Measurements from ENCODE around the gene LGALS3BP.
"Not testable (repeated sequence)": the region's sequence is repeated elsewhere in the genome, so short reads cannot be mapped to it uniquely, and the experiment has no call there.

Gene LGALS3BP

GRCh38 chr17:78979780-78980623 is at the start of gene LGALS3BP:
Gene LGALS3BP, minus strand, starts transcription at chr17:78979923. Its CDS starts 2,732 bp downstream, at chr17:78977191.
- peak; percentile 18 for DNase-seq (ENCODE audit: low spot score)
- Mint-ChIP-seq H3K27me3 (ENCODE audit: low read depth) (no peaks in the 10 kb centered on the region), H3K36me3 (ENCODE audit: low read depth) (peaks cover 5% of the 10 kb centered on the region), H3K9me3 (no peaks in the 10 kb centered on the region), H3K4me3 (peak within 1 kb of the TSS; percentile 77), H3K27ac (peak within 1 kb of the TSS; percentile 73), H3K4me1 (ENCODE audit: low read depth) (peaks cover 5% of the 10 kb centered on the region)

- Mint-ChIP-seq H3K27ac (no peak overlapping the region), H3K9me3 (no peaks in the 10 kb centered on the region), H3K27me3 (ENCODE audit: low read depth) (peaks cover 27% of the 10 kb centered on the region), H3K4me1 (ENCODE audit: low read depth) (peaks cover 5% of the 10 kb centered on the region), H3K4me3 (no peak overlapping the region), H3K36me3 (ENCODE audit: low read depth) (no peaks in the 10 kb centered on the region)
- no peak for DNase-seq (ENCODE audit: low spot score)
These were observed 49.0 kb upstream of the LGALS3BP start for GRCh38 chr17:79028496-79029326.

GRCh38 chr17:79027925-79028491 is 48.3 kb upstream of the LGALS3BP start:
- Mint-ChIP-seq H3K4me1 (ENCODE audit: low read depth) (peaks cover 5% of the 10 kb centered on the region), H3K27ac (no peak overlapping the region), H3K9me3 (no peaks in the 10 kb centered on the region), H3K4me3 (no peak overlapping the region), H3K27me3 (ENCODE audit: low read depth) (peaks cover 34% of the 10 kb centered on the region), H3K36me3 (ENCODE audit: low read depth) (no peaks in the 10 kb centered on the region)
- DNase-seq (ENCODE audit: low spot score) = no peak

GRCh38 chr17:79027274-79027924 is 47.7 kb upstream of the LGALS3BP start:
- DNase-seq (ENCODE audit: low spot score) = no peak
- no peak overlapping the region for H3K27ac Mint-ChIP-seq
- H3K27me3 Mint-ChIP-seq (ENCODE audit: low read depth) = peaks cover 38% of the 10 kb centered on the region
- H3K9me3 Mint-ChIP-seq = no peaks in the 10 kb centered on the region
- peaks cover 5% of the 10 kb centered on the region for H3K4me1 Mint-ChIP-seq (ENCODE audit: low read depth)
- no peak overlapping the region for H3K4me3 Mint-ChIP-seq
- H3K36me3 Mint-ChIP-seq (ENCODE audit: low read depth) = no peaks in the 10 kb centered on the region

GRCh38 chr17:79026376-79027273 is 46.9 kb upstream of the LGALS3BP start:
- Mint-ChIP-seq H3K4me1 (ENCODE audit: low read depth) (peaks cover 5% of the 10 kb centered on the region), H3K27me3 (ENCODE audit: low read depth) (peaks cover 40% of the 10 kb centered on the region), H3K9me3 (no peaks in the 10 kb centered on the region), H3K27ac (no peak overlapping the region), H3K4me3 (no peak overlapping the region), H3K36me3 (ENCODE audit: low read depth) (no peaks in the 10 kb centered on the region)
- no peak for DNase-seq (ENCODE audit: low spot score)

- H3K27ac Mint-ChIP-seq = no peak overlapping the region
These were observed 45.4 kb upstream of the LGALS3BP start for GRCh38 chr17:79024901-79025737.

GRCh38 chr17:79023886-79024771 is 44.4 kb upstream of the LGALS3BP start, which contains the start of gene C1QTNF1:
Gene C1QTNF1, plus strand, starts transcription at chr17:79024169. Its CDS starts 19,800 bp downstream, at chr17:79043969.
- Mint-ChIP-seq H3K4me3 (peak within 1 kb of the TSS; percentile 81), H3K4me1 (ENCODE audit: low read depth) (peaks cover 5% of the 10 kb centered on the region), H3K9me3 (no peaks in the 10 kb centered on the region), H3K27me3 (ENCODE audit: low read depth) (peaks cover 53% of the 10 kb centered on the region), H3K36me3 (ENCODE audit: low read depth) (no peaks in the 10 kb centered on the region), H3K27ac (peak within 1 kb of the TSS; percentile 10)
- peak; percentile 20 for DNase-seq (ENCODE audit: low spot score)

More at GRCh38 chr17:79024901-79025737, 45.4 kb upstream of the LGALS3BP start:
- no peaks in the 10 kb centered on the region for H3K36me3 Mint-ChIP-seq (ENCODE audit: low read depth)
- DNase-seq (ENCODE audit: low spot score) = no peak
- H3K27me3 Mint-ChIP-seq (ENCODE audit: low read depth) = peaks cover 50% of the 10 kb centered on the region
- no peaks in the 10 kb centered on the region for H3K9me3 Mint-ChIP-seq
- peak overlapping the region; percentile 46 for H3K4me3 Mint-ChIP-seq
- peaks cover 5% of the 10 kb centered on the region for H3K4me1 Mint-ChIP-seq (ENCODE audit: low read depth)

- H3K36me3 Mint-ChIP-seq (ENCODE audit: low read depth) = no peaks in the 10 kb centered on the region
- peak overlapping the region; percentile 13 for H3K4me3 Mint-ChIP-seq
- no peak overlapping the region for H3K27ac Mint-ChIP-seq
- H3K9me3 Mint-ChIP-seq = no peaks in the 10 kb centered on the region
- peaks cover 50% of the 10 kb centered on the region for H3K27me3 Mint-ChIP-seq (ENCODE audit: low read depth)
- peaks cover 5% of the 10 kb centered on the region for H3K4me1 Mint-ChIP-seq (ENCODE audit: low read depth)
- no peak for DNase-seq (ENCODE audit: low spot score)
These were observed 43.5 kb upstream of the LGALS3BP start for GRCh38 chr17:79023180-79023705.

- Mint-ChIP-seq H3K27ac (no peak overlapping the region), H3K4me1 (ENCODE audit: low read depth) (peaks cover 5% of the 10 kb centered on the region), H3K27me3 (ENCODE audit: low read depth) (peaks cover 51% of the 10 kb centered on the region), H3K9me3 (no peaks in the 10 kb centered on the region), H3K4me3 (no peak overlapping the region), H3K36me3 (ENCODE audit: low read depth) (no peaks in the 10 kb centered on the region)
- DNase-seq (ENCODE audit: low spot score) = no peak
These were observed 42.8 kb upstream of the LGALS3BP start for GRCh38 chr17:79022507-79022991.

GRCh38 chr17:79021929-79022328 is 42.2 kb upstream of the LGALS3BP start:
- DNase-seq (ENCODE audit: low spot score); H3K36me3 Mint-ChIP-seq (ENCODE audit: low read depth); H3K27ac Mint-ChIP-seq; H3K9me3 Mint-ChIP-seq; H3K4me3 Mint-ChIP-seq; H3K4me1 Mint-ChIP-seq (ENCODE audit: low read depth): not testable (repeated sequence)
- H3K27me3 Mint-ChIP-seq (ENCODE audit: low read depth) = peaks cover 50% of the 10 kb centered on the region

GRCh38 chr17:79020631-79021301 is 41.0 kb upstream of the LGALS3BP start:
- no peak for DNase-seq (ENCODE audit: low spot score)
- H3K4me1 Mint-ChIP-seq (ENCODE audit: low read depth) = peaks cover 5% of the 10 kb centered on the region
- H3K36me3 Mint-ChIP-seq (ENCODE audit: low read depth) = no peaks in the 10 kb centered on the region
- H3K9me3 Mint-ChIP-seq = no peaks in the 10 kb centered on the region
- H3K27me3 Mint-ChIP-seq (ENCODE audit: low read depth) = peaks cover 49% of the 10 kb centered on the region
- H3K27ac Mint-ChIP-seq = no peak overlapping the region
- H3K4me3 Mint-ChIP-seq = no peak overlapping the region
